Measurements from ENCODE around the gene PNKD.

The PNKD gene

GRCh38 chr2:218306184-218306920 lies 36.0 kb downstream of the PNKD start:
- TF ChIP-seq GATA2 (IDR thresholded peaks at IDR 0.05; ENCODE audit: low read depth, low read length) = no peak
- no peak for TF ChIP-seq GATA3 (IDR thresholded peaks at IDR 0.05; ENCODE audit: low read depth, low read length)

DNA sequence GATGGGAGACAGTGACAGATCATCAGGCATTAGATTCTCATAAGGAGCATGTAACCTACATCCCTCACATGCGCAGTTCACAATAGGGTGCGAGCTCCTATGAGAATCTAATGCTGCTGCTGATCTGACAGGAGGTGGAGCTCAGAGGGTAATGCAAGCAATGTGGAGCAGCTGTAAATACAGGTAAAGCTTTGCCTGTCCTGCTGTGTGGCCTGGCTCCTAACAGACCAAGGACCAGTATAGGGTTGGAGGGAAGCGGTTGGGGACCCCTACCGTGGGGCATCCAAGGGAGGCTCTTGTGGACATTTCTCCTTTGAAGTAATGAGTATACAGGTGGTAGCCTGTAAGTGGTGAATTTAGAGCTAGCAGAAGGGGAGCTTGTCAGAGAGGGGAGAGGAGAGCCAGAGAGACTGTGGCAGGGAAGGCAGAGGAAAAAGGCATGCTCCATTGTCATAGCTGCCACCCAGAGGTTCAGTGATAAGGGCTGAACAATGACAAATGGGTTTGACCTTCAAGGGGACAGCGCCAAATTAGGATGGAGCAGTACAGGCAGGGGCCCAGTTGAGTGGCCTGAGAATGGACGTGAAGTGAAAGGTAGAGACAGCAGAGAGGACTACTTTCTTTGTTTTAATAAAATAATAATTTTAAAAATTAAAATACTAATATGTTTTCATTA lies 37.2 kb downstream of the PNKD start:
- no peak for TF ChIP-seq GATA2 (IDR thresholded peaks at IDR 0.05; ENCODE audit: low read depth, low read length)
- TF ChIP-seq GATA3 (IDR thresholded peaks at IDR 0.05; ENCODE audit: low read depth, low read length) = no peak

DNA sequence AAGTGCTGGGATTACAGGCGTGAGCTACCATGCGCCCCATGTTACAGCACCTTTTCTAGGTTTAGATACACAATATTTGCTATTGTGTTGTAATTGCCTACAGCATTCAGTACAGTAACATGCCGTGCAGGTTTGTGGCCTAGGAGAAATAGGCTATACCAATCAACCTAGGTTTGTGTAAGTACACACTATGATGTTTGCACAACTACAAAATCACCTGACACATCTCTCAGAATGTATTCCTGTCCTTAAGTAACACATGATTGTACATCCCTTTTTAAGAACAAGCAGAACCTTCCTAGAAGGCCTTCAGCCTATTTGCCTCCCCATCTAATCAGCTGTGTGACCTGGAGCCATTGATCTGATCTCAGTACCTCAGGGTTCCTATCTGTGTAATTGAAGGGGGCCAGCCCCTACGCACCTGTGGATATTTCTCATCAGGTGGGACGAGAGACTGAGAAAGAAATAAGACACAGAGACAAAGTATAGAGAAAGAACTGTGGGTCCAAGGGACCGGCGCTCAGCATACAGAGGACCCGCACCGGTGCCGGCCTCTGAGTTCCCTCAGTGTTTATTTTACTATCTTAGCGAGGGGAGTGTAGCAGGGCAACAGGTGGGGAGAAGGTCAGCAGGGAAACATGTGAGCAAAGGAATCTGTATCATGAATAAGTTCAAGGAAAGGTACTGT lies 40.7 kb downstream of the PNKD start:
- TF ChIP-seq GATA3 (IDR thresholded peaks at IDR 0.05; ENCODE audit: low read depth, low read length) = no peak
- TF ChIP-seq GATA2 (IDR thresholded peaks at IDR 0.05; ENCODE audit: low read depth, low read length) = no peak

GRCh38 chr2:218312267-218312756 lies 42.0 kb downstream of the PNKD start:
- TF ChIP-seq GATA2 (IDR thresholded peaks at IDR 0.05; ENCODE audit: low read depth, low read length) (no peak), GATA3 (IDR thresholded peaks at IDR 0.05; ENCODE audit: low read depth, low read length) (no peak)

- no peak for TF ChIP-seq GATA3 (IDR thresholded peaks at IDR 0.05; ENCODE audit: low read depth, low read length)
- TF ChIP-seq GATA2 (IDR thresholded peaks at IDR 0.05; ENCODE audit: low read depth, low read length) = no peak
Measured at GRCh38 chr2:218313356-218313755, 43.0 kb downstream of the PNKD start.

- no peak for TF ChIP-seq GATA2 (IDR thresholded peaks at IDR 0.05; ENCODE audit: low read depth, low read length)
- TF ChIP-seq GATA3 (IDR thresholded peaks at IDR 0.05; ENCODE audit: low read depth, low read length) = no peak
Measured at GRCh38 chr2:218315397-218315796, 45.1 kb downstream of the PNKD start.

DNA sequence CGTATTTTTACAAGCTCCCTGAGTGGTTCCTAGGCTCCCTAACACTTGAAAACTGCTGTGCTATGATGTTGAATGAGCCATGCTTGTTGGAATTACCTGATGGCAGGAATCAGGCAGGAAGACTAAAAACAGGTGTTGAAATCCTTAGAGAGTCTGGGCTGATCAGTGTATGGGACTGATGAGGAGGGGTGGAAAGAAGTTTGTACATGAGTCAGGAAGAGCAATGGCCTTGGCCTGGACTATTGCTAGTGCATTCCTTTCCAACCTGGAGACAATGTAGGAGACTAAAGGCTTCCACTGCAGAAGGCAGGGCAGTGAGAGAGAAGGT lies 46.9 kb downstream of the PNKD start:
- TF ChIP-seq GATA3 (IDR thresholded peaks at IDR 0.05; ENCODE audit: low read depth, low read length) (no peak), GATA2 (IDR thresholded peaks at IDR 0.05; ENCODE audit: low read depth, low read length) (no peak)

DNA sequence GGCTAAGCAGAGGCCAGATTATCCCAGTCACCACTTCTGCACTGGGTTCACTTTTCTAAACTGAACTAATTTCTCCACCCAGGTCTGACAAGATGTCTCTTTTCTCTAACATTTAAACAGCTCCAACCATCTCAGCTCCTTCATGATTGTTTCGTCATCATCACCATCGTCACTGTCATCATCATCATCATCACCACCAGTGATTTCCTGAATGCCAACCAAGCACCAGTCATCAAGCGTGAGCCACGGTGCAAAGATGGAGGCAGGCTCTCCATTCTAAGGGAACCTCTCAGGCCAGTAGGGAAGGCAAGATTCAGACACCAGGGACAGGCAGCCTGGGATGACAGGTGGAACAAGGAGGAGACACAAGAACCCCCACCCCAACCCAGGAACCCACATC lies 47.5 kb downstream of the PNKD start:
- TF ChIP-seq GATA3 (IDR thresholded peaks at IDR 0.05; ENCODE audit: low read depth, low read length) = no peak
- TF ChIP-seq GATA2 (IDR thresholded peaks at IDR 0.05; ENCODE audit: low read depth, low read length) = no peak

DNA sequence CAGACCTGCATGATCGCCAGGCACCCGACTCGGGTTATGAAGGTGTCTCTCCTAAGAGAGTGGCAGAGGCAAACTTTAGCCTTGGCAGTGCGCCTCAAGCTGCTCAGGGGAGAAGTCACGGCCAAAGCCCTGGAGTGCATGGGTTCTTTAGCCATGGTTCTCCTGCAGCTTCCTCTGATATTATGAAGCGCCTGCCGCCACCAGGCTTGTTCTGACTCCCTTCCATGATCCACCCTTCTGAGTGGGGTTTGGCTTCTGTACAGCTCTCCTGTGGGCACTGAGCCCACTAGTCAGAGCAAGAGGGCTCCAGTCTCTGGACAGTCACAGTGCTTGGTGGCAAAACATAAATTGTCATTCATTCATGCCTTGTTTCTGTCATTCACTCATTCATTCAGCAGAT lies 47.9 kb downstream of the PNKD start:
- TF ChIP-seq GATA2 (IDR thresholded peaks at IDR 0.05; ENCODE audit: low read depth, low read length) = no peak
- no peak for TF ChIP-seq GATA3 (IDR thresholded peaks at IDR 0.05; ENCODE audit: low read depth, low read length)

DNA sequence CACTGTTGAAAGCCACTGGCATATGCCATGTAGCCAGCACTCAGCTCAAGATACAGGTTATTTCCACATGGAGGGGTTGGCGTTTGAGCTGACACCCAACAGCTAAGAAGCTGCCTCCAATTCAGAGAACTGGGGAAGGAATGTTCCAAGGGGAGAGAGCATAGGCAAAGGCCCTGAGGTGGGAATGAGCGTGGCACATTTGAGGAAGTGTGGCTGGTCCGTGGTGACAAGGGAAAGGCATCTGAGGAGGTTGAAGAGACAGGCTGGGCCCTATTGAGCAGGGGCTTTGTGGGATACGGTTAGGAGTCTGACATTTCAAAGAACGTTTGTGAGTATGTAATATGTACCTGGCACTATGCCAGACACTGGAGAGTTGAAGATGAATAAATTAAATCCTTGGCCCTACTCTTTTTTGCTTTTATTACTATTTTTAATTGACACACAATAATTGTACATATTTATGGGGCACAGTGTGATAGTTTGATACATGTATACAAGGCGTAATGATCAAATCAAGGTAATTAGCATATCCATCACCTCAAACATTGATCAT lies 49.6 kb downstream of the PNKD start:
- no peak for TF ChIP-seq GATA3 (IDR thresholded peaks at IDR 0.05; ENCODE audit: low read depth, low read length)
- no peak for TF ChIP-seq GATA2 (IDR thresholded peaks at IDR 0.05; ENCODE audit: low read depth, low read length)

DNA sequence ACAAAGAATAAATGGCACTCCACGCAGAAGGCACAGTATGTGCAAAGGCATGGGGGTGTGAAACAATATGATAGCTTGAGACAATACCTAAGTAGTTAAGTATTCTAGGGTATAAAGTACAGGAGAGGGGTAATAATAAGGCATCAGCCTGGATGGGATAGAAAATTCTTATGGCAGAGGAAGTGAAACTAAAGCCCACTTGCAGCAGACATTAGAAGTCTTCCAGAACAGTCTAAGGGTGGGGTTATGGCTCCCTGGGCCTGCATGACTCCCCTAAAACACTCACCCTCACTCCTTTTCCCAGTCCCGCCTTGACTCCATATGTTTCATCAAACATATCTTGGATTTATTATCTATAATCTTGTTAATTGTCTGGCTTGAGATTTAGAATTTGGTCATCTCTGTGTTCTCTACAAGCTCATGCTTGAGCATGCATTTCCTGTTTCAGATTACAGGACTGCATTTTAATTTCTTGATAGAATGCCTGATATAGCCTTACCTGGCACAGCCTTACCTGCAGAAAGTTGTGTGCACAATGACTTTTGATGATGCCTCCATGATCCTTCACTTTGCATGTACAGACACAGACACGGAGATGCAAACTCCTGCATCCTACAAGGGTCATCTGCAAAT lies 50.5 kb downstream of the PNKD start:
- no peak for TF ChIP-seq GATA2 (IDR thresholded peaks at IDR 0.05; ENCODE audit: low read depth, low read length)
- TF ChIP-seq GATA3 (IDR thresholded peaks at IDR 0.05; ENCODE audit: low read depth, low read length) = no peak

DNA sequence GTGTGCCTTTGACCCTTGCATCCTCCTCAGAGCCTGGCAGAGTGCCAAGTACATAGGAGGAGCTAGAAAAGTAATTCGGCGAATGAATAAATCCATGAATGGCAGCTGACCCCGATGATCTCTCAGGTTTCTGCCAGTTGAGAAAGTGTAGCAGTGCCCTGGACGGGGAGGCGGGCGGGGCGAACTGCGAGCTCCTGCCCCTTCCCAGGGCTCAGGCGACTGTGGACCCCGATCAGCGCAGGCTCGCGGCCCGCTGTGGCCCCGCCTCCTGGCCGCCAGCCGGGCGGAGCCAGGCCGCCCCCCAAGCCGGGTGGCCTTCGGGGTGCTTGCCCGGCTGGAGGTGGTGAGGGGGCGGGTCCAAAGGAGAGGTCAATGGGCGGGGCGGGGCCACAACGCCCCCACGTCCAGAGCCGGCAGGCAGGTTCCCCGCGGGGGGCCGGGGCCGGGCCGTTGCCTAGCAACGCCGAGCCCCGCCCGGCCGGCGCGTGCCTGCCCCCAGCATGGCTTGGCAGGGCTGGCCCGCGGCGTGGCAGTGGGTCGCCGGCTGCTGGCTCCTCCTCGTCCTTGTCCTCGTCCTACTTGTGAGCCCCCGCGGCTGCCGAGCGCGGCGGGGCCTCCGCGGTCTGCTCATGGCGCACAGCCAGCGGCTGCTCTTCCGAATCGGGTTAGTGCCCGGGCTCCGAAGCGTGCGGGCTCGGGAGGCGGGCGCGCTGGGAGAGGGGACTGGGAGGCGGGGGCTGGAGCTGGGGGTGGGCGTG lies 52.6 kb downstream of the PNKD start:
- no peak for TF ChIP-seq GATA2 (IDR thresholded peaks at IDR 0.05; ENCODE audit: low read depth, low read length)
- TF ChIP-seq GATA3 (IDR thresholded peaks at IDR 0.05; ENCODE audit: low read depth, low read length) = no peak
